ENCODE results near the gene CDK14.

DNA sequence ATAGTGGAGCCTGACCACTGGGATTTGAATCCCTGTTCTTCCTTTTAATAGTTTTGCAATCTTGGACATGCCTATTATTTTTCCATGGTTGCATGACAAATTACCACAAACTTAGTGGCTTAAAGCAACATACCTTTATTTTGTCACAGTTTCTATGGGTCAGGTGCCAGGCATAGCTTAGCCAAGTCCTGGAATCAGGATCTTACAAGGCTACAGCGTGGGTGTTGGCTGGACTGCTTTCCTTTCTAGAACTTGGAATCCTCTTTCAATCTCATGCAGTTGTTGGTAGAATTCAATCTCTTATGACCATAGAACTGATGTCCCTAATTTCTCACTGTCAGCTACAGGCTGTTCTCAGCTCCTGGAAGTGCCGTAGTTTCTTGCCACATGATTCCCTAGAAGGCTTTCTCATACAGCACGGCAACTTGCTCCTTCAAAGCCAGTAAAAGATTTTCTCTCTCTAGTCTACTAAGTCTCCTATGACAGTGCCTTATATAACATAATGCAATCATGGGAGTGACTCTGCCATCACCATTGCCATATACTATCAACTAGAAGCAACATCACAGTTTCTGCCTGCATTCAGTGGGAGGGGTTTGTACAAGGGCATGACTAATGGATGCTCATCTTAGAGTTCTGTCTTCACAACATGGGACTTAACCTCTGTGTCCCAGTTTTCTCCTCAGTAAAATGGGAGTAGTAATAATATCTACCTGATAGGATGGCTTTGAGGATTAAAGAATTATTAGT, 424.7 kb downstream of the CDK14 start:
- no peak for TF ChIP-seq EZH2 (IDR thresholded peaks at IDR 0.05; ENCODE audit: borderline replicate concordance, insufficient read depth, low read depth, low read length, poor library complexity, severe bottlenecking)
- TF ChIP-seq, protein P1, sequence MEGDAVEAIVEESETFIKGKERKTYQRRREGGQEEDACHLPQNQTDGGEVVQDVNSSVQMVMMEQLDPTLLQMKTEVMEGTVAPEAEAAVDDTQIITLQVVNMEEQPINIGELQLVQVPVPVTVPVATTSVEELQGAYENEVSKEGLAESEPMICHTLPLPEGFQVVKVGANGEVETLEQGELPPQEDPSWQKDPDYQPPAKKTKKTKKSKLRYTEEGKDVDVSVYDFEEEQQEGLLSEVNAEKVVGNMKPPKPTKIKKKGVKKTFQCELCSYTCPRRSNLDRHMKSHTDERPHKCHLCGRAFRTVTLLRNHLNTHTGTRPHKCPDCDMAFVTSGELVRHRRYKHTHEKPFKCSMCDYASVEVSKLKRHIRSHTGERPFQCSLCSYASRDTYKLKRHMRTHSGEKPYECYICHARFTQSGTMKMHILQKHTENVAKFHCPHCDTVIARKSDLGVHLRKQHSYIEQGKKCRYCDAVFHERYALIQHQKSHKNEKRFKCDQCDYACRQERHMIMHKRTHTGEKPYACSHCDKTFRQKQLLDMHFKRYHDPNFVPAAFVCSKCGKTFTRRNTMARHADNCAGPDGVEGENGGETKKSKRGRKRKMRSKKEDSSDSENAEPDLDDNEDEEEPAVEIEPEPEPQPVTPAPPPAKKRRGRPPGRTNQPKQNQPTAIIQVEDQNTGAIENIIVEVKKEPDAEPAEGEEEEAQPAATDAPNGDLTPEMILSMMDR (IDR thresholded peaks at IDR 0.05): no peak
